Type B pancreatic cell (in vitro differentiated cells): ENCODE measurements around the gene GLYATL2. TPM values are rescaled to one million over a fixed set of nuclear protein-coding genes. Genes with fewer than 3 reads are reported as not detected.

Experiments
- DNase-seq: peaks from one replicate; pipeline ENCODE4 v3.0.0; 2021; ENCODE audit warnings: mixed read lengths; ENCODE audit not compliant: unreplicated experiment; ENCODE audit errors: extremely low spot score
- H3K27ac Mint-ChIP-seq: 2 replicates; pipeline ENCODE4 v1.8.0; 2021; ENCODE audit warnings: mild to moderate bottlenecking, mixed read lengths
- H3K27me3 Mint-ChIP-seq: 2 replicates; pipeline ENCODE4 v1.8.0; 2021; ENCODE audit warnings: mixed read lengths
- H3K36me3 Mint-ChIP-seq: 2 replicates; pipeline ENCODE4 v1.8.0; 2021; ENCODE audit warnings: mixed read lengths
- H3K4me1 Mint-ChIP-seq: one replicate; pipeline ENCODE4 v1.8.0; 2021; ENCODE audit warnings: mixed read lengths; ENCODE audit not compliant: unreplicated experiment
- H3K4me3 Mint-ChIP-seq: 2 replicates; pipeline ENCODE4 v1.8.0; 2021; ENCODE audit warnings: mild to moderate bottlenecking, mixed read lengths
- H3K9me3 Mint-ChIP-seq: 2 replicates; pipeline ENCODE4 v1.8.0; 2021; ENCODE audit warnings: mixed read lengths
- CTCF ChIP-seq: fragments of 200-600 bp; sonication (generic); conservative IDR thresholded peaks from 2 replicates; pipeline ENCODE4 v1.5.0; 2021; ENCODE audit warnings: antibody characterized with exemption, mild to moderate bottlenecking
- total RNA-seq: library from RNA; stranded (reverse); gene quantifications from 2 replicates; pipeline ENCODE4 v1.2.1, GENCODE V29; 2021; ENCODE audit warnings: low replicate concordance

Gene GLYATL2
- total RNA-seq, 1 donor from 2014 or later = 0.58 TPM

GRCh38 chr11:58880166-58880565 is 35.7 kb upstream of the GLYATL2 start:
- no peaks in the 10 kb centered on the region for H3K27me3 Mint-ChIP-seq
- no peaks in the 10 kb centered on the region for H3K4me1 Mint-ChIP-seq
- no peak overlapping the region for H3K27ac Mint-ChIP-seq
- peaks cover 6% of the 10 kb centered on the region for H3K36me3 Mint-ChIP-seq
- H3K9me3 Mint-ChIP-seq = no peaks in the 10 kb centered on the region
- no peak overlapping the region for H3K4me3 Mint-ChIP-seq
- TF ChIP-seq CTCF = no peak
- DNase-seq = no peak

DNA sequence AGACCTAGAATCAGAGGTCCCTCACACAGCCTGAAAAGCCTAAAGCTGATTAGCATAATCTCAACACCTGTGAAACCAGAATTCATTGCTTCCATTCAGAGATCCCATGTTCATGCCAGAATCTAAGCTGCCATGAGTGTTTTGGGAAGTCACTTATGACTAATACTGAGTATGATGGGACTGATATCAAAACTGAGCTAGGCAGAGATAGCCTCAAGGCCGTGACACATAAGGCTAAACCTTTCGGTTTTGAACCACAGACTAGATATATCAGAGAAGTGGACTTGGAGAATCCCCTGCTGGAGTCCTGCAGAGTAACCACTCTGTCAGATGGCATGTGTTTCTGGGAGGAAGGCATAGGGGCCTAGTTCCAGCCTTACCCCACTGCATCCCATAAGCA is 23.1 kb upstream of the GLYATL2 start:
- Mint-ChIP-seq H3K9me3 (peaks cover 3% of the 10 kb centered on the region), H3K4me1 (no peaks in the 10 kb centered on the region), H3K36me3 (no peaks in the 10 kb centered on the region), H3K27me3 (no peaks in the 10 kb centered on the region), H3K27ac (no peak overlapping the region), H3K4me3 (no peak overlapping the region)
- TF ChIP-seq CTCF = no peak
- DNase-seq = no peak

DNA sequence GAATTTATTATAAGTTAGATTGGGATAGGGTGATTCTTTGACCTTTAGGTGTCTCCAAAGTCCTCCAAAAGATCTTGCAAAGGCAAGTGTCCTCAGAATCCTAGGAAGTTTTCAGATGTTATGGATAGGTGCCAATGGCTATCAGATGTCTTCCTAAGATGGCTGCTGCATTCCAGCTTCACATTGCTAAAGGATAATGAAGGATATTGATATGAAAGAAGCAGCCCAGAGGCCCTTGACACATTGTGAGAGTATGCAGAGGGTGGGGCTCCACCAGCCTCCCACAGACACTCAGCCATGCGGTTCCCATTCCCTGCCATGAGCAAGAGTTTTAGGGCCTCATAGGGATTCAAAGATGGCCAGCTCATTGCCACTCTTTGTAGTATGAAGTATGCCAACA is 22.3 kb upstream of the GLYATL2 start:
- Mint-ChIP-seq H3K27ac (no peak overlapping the region), H3K9me3 (peaks cover 6% of the 10 kb centered on the region), H3K27me3 (no peaks in the 10 kb centered on the region), H3K36me3 (no peaks in the 10 kb centered on the region), H3K4me3 (no peak overlapping the region), H3K4me1 (no peaks in the 10 kb centered on the region)
- DNase-seq = no peak
- TF ChIP-seq CTCF = no peak

DNA sequence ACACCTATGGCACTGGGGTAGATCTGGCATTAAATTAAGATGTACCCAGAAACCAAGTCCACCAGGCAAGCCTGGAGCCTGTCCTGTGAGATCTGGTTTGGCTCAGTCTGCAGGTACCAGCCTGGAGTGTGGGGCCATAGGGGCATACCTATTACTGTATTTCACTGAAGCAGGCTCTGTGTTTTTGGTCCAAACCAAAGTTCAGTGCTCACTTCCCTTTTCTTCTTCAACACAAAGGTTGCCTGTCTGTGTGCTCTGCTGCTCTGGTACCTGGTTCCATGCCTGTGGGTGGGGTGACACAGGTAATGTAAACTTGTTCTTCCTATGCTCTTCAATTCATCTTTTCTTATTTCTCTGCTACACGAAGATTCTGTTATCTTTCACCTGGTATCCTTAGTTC is 19.8 kb upstream of the GLYATL2 start:
- Mint-ChIP-seq H3K4me3 (no peak overlapping the region), H3K36me3 (no peaks in the 10 kb centered on the region), H3K4me1 (no peaks in the 10 kb centered on the region), H3K27ac (no peak overlapping the region), H3K9me3 (peaks cover 13% of the 10 kb centered on the region), H3K27me3 (no peaks in the 10 kb centered on the region)
- TF ChIP-seq CTCF = no peak
- no peak for DNase-seq

GRCh38 chr11:58863697-58864096 is 19.2 kb upstream of the GLYATL2 start:
- DNase-seq = no peak
- TF ChIP-seq CTCF = no peak
- H3K36me3 Mint-ChIP-seq = no peaks in the 10 kb centered on the region
- H3K27ac Mint-ChIP-seq = no peak overlapping the region
- no peak overlapping the region for H3K4me3 Mint-ChIP-seq
- no peaks in the 10 kb centered on the region for H3K4me1 Mint-ChIP-seq
- peaks cover 19% of the 10 kb centered on the region for H3K9me3 Mint-ChIP-seq
- H3K27me3 Mint-ChIP-seq = no peaks in the 10 kb centered on the region

DNA sequence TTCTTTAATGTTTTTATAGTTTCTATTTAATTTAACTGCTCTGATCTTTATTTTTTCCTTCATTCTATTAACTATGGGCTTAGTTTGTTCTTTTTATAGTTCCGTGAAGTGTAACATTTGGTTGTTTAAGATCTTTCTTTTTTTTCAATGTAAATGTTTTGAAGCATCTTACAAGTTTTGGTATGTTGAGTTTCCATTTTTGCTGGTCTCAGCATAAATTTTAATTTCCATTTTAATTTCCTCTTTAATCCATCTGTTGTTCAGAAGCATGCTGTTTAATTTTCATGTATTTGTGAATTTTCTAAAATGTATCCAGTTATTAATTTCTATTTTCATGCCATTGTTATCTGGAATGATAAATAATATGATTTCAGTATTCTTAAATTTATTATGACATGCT is 17.0 kb upstream of the GLYATL2 start:
- peaks cover 20% of the 10 kb centered on the region for H3K9me3 Mint-ChIP-seq
- TF ChIP-seq CTCF = no peak
- no peaks in the 10 kb centered on the region for H3K36me3 Mint-ChIP-seq
- H3K4me3 Mint-ChIP-seq = no peak overlapping the region
- no peak overlapping the region for H3K27ac Mint-ChIP-seq
- H3K4me1 Mint-ChIP-seq = no peaks in the 10 kb centered on the region
- DNase-seq = no peak
- no peaks in the 10 kb centered on the region for H3K27me3 Mint-ChIP-seq
